ENCODE results near the gene SLC22A23.
"Not testable (repeated sequence)": the region's sequence is repeated elsewhere in the genome, so short reads cannot be mapped to it uniquely, and the experiment has no call there.

The SLC22A23 gene

DNA sequence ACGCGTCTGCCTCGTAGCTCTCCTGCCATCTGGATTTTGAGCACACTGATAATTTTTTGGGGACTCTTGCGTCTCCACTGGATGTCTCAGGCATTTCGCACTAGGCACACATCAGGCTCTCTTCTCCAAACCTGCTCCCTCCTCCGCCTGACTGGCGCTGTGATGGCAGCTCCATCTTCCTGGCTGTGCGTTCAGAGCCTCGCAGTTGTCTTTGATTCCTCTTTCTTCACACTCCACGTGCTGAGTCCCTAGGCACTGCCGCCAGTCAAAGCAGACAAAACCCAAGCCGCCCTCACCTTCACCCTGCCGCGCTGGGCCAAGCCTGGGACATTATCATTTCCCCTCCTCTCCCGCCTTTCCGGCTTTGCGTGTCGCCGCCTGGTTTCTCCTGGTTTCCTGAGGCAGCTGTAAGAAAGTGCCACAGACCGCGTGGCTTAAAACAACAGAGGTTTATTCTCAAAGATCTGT, 197.3 kb downstream of the SLC22A23 start:
- peak; percentile 67 for DNase-seq

DNA sequence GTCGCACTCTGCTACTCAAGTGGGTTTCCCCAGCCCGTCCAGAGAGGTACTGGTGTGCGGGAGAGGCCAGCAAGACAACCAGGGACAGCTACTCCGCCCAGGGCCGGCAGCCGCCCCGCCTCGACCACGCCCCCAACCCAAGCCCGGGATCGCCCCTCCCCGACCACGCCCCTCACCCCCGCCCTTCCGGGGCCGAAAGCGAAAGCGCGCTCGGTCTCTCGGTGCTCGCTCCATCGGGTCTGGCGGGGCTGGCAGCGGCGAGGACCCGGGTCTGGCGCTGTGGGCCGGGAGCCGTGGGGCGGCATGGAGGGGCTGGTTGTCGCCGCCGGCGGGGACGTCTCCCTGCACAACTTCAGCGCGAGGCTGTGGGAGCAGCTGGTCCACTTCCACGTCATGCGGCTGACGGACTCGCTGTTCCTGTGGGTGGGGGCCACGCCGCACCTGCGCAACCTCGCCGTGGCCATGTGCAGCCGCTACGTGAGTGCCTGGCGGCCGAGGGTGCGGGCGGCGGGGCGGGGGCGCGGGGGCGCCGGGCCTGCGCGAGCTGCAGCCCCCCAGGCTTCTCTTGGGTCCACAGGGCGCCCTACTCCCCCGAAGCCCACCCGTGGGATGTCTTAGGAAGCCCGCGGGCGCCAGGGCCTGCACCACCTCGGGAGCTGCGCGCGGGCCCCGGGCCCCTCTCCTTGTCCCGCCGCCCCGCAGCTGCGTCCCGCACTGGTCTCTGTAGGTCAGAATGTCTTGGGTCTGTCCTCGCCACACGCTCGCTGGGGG, 197.9 kb downstream of the SLC22A23 start, which contains the start of gene PSMG4:
Gene PSMG4 (plus strand): TSS at position 228 of the 771 bp plus-strand sequence. CDS start 76 bp downstream, at position 304.
- peak; percentile 94 for DNase-seq

DNA sequence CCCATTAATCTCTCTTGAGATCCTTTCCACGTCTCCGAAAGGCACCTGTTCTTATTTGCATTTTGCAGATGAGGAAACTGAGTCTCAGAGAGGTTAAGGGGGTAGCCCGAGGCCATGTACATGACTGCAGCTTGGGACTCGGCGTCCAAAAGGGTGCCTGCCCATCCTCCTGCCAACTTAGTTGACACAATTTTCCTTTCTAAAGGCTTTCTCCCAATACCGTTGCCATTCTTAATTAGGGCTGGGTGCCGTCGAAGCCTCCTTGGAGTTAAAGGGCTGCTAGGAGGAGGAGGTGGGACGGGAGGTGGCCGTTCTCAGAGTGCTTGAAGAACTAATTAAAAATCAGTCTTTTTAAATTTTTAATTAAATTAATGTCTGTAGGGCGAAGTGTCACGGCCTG, 198.6 kb downstream of the SLC22A23 start:
- no peak for DNase-seq

DNA sequence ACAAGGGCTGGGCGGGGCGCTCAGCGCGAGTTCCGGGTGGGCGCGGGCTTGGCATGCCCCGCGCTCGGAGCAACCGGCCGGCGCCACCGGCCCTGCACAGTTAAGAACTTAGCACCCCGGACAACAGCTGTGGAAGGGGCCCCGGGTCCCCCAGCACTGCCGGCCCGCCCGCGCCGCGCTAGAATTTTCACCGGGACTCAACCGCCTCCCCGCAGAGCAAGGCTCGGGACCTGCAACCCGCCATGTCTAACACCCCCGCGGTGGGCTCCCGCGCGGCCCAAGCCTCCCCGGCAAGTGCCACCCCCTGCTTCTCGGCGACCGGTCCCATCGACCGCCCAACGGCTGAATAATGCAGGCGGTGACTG, 203.3 kb downstream of the SLC22A23 start:
- no peak for DNase-seq

DNA sequence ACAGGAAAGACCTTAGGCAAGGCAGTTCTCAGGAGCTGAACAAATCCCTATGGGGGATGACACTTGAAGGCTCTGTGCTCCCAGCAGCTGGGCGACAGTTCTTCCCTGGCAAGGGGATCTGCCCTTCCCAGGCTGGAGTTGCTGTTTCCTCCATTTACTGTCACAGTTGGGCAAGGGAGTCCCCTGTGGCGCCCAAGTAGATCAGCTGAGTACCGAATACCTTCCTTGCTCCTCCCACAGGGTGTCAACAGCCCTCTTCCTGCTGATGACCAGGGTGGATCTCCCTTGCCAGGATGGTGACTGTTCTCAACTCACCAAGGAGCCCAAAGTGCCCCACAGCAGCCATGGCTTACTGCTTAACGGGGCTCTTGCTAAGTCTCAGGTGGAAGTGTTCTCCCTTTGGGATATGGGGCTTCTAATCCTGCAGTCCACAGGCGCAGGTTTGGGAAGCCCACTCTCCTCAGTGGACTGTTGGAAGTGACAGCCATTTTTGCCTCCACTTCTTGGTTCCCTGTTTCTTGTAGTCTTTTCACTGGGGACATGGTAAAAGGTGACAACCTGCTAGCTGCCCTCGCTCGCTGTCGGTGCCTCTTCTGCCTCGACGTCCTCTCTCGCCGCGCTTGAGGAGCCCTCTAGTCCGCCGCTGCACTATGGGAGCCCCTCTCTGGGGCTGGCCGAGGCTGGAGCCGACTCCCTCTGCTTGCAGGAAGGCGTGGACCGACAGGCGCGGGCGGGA, 203.8 kb downstream of the SLC22A23 start:
- no peak for DNase-seq

DNA sequence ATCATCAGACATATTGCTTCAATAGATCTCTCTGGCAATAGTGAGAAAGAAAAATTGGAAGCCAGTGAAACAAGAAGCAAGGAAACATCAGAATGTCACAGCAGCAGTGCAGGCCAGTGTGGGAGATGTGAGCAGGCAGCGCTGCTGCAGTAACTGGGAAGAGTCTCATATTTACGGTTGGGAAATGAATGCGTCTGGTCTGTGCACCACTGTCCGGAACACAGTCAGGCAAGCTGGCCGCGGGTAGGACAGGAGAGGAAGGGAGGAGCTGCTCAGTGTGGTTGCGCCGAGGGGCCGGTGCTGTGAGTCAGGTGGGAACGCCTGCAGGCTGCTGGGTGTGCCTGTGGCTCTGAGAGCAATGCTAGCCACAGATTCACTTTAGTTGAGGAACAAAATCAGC, 204.5 kb downstream of the SLC22A23 start:
- peak; percentile 41 for DNase-seq

DNA sequence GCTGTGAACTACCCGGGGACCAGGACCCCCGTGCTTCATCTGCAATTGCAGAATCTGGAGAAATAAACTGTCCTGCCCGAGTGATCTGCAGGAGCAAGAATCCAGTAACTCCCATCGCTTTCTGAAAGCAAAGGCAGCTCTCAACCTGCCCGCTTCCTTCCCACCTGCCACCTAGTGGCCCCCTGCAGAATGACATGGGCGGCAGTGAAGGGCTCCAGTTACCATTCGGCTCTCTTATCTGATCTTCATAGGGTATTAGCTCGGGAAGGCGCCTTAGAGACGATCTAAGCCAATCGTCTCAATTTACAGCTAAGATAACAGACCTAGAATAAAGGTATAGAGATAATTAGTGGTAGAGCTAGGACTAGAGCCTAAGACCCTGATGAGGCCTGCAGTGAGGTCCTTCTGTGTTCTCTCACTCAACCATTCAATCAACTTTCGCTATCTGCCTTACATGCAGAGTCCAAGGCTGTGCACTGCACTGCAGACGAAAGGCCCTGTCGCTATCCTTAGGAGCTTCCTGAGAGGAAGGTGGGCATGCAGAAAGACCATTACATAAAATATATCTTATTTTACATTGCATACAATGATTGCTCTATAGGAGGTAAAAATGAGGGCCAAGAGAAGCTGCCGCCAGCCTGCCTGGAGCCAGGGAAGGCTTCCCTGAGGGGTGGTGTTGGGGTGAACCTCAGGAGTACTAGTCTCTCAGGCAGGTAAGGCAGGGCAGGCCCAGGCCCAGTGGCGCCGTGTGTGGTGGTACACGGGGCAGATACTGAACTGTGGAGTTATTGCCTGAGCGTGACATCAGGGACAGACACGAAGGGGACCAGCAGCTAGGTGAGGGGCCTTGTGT, 205.2 kb downstream of the SLC22A23 start:
- DNase-seq, result peak; percentile 94

DNA sequence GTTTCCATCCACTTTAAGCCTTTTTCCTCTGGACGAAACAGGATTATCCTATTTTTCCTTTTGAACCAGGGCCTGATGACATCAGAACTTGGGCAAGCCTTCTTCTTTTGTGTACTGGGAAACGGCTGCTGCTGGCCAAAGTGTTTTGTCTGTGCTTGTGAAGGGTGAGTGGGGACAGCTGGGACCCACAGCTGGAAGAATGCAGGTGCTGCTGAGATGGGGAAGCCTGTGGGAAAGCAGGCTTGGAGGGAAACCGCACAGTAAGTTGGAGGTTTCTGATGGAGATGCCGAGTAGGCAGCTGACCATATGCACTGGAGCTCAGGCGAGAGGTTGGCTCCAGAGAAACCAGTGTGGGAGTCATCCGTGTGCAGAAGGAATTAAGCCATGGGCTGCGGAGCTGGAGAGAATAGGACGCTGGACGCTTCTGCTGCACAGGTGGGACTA, 206.6 kb downstream of the SLC22A23 start:
- no peak for DNase-seq

DNA sequence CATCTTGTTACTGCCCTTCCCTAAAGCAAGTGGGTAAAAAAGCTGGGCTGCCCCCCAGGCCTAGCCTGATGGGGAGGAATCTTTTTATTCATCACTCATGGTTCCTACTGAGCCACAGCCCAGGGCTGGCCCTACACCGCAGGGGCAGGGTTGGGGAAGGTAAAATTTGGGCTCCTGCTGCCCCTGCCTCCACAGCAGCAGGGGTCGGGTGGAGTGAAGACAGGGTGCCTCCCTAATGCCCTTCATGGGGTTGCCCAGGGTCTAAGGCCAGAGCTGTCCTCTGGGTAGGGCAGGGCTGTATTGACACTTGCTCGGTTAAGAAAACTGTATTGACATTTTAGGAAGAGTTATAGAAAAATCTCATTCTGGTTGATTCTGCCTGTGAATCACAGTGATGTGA, 207.0 kb downstream of the SLC22A23 start:
- DNase-seq, result no peak

DNA sequence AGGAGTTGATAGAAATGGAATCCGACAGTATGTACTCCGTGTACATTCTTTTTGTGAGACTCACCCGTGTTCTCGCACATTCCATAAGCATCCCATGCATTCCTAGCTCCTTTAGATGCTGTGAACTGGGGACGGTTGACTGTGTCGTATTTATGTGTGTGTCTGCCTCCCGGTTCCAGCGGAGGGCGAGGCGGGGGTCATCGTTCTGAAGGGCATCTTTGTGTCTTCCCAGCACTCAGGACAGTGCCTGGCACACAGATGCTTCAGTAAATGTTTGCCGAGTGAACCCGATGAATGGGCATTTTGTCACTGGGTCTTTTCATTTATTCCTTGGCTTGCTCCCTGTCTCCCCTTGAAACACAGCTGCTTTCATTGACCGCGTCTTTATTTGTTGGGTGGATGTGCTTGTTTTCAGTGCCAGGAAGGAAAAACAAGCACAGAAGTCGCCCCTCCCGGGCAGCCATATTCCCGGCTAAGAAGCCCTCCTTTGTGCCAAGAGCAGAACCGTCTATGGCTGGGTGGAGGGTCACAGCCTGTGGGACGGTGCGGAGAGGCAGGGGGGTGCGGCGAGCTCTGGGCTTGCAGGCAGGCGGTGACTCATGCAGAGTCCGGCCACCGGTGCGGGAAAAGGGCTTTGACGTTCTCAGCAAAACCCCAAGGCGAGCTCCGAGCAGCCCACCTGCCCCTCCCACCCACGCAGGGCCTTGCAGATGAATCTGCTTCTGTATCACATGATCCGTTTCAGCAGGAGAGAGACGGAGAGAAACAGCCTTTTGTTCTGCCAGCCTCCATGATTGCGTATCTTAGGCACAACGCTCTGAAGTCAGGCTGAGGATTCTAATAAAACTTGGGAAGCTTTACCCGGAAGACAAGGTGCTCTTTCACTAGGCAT, 209.3 kb downstream of the SLC22A23 start:
- DNase-seq, result no peak

DNA sequence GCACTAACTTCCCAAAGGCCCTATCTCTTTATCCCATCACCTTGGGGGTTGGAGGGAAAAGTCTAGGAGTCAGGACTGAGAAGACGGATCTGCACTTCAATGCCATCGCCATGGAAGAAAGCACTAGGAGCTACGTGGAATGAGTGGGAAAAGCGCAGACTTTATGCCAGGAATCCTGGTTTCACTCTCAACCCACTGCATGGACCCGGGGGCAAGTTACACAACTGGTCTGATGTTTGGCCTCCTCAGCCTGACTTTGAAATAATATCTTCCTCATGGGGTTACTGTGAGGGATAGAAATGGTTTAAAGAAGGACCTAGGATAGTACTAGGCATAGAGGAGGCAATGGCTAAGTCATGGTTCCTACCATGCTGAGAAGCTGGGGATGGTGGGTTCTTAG, 211.6 kb downstream of the SLC22A23 start:
- DNase-seq, result no peak

DNA sequence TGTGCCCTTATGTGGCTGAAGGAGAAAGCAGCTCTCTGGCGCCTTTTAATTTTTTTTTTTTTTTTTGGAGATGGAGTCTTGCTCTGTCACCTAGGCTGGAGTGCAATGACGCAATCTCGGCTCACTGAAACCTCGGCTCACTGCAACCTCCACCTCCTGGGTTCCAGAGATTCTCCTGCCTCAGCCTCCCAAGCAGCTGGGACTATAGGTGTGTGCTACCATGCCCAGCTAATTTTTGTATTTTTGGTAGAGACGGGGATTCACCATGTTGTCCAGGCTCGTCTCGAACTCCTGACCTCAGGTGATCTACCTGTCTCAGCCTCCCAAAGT, 212.1 kb downstream of the SLC22A23 start:
- DNase-seq, result not testable (repeated sequence)

DNA sequence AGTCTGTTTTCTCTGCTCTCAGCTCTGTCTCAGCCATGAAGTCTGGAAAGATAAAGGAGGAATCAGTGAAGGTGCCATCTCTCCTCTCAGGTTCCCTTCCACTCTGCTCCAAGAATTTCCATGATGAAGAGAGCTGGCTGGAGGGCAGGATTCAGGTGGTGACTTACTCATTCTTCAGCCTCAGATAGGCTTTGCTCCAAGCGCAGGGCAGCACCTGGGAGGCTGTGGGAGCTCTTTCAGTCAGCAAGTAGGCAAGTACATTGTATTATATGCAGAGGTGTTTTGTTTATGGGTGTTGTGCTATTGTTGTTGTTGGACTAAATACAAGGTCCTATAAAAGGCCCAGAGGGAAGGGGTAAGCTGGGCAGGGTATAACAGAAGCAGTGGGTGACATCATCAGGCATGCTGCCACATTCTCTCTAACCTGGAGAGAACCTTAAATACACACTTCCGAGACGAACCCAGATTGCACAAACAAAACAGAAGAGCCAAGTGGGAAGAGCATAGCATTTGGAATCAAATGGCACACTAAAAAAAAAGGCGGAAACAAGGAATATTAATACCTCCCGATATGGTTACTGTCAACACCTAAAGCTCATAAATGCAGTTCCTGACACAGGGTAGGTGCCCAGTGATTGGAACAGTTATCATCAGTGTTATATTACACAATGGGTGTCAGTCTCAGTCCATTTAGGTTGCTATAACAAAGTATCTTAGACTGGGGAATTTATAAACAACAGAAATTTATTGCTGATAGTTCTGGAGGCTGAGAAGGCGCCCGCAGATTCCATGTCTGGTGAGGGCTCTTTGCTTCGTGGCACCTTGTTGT, 212.6 kb downstream of the SLC22A23 start:
- no peak for DNase-seq

DNA sequence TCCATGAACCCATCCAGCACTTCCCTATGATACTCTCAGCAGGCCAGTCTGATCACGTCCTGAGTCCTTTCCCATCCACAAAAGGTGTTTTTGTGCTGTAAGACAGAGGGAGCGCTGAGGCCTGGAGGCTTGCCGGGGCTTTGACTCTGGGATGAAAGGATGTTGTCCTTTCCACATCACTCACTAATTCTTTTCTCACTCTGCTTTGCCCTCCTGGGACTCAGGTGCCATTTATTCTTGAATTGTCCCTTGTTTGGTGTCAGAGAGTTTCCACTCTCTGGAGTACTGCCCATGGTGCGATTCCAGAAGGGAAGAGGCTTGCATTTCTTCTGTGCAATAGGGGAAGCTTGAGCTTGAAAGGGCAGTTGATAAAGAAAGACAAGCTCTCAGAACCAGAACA, 214.1 kb downstream of the SLC22A23 start:
- DNase-seq, result no peak

DNA sequence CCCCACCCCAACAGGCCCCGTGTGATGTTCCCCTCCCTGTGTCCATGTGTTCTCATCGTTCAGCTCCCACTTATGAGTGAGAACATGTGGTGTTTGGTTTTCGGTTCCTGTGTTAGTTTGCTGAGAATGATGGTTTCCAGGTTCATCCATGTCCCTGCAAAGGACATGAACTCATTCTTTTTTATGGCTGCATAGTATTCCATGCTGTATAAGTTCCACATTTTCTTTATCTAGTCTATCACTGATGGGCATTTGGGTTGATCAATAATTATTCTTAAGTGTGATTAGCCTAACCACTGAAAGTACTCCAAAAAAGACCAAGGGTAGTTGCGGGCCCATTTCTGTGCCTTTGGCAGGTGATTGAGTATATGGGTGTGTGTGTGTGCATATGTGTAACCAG, 215.1 kb downstream of the SLC22A23 start:
- DNase-seq, result not testable (repeated sequence)

DNA sequence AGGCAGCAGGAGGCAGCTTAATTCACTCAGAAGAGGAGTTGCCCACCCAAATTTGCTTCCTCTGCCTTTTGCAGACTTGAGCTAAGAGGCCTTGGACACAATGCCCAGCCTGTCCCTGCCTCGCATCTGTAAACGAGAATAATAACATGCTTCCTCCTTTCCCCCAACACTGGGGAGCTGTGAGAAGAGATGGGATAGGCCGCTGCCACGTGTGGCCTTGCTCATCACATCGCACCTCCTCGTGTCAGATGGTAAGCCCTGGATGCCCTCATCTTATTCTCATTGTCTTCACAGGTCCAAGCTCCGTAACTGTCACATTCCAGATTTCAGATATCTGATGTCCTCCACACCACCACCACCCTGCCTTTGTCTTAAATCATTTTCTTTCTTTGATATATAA, 216.3 kb downstream of the SLC22A23 start:
- DNase-seq, result no peak

DNA sequence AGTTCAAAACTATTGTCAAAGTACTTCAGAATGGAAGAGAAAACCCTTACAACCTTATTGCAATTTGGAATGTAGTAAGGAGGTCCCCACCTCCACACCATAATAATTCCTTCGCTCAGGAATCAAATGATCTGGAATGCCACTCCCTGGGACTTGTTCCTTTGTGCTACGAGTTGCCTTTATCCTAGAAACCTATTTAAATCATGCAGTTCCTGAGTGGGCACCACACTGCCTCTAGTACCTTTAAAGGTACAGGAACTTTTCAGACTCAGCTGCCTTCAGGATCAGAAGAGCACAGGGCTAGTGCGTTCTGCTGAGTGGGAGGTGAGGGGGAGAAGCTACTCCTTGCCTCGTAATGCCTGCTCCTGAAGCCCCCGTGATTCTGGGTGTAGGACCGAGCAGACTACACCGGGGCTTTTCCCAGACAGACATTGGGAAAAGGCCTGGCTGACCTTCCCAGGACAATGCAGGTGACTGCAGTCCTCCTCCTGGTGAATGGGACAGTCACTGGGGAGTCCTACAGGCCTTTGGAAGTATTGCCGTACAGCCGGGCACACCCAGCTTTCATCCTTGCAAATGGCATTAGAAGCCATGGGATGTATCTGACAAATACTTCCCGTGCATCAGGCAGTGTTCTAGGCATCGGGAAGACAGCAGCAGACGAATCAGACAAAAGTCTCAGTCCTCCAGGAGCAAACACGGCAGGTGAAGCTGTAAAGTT, 217.6 kb downstream of the SLC22A23 start:
- no peak for DNase-seq

DNA sequence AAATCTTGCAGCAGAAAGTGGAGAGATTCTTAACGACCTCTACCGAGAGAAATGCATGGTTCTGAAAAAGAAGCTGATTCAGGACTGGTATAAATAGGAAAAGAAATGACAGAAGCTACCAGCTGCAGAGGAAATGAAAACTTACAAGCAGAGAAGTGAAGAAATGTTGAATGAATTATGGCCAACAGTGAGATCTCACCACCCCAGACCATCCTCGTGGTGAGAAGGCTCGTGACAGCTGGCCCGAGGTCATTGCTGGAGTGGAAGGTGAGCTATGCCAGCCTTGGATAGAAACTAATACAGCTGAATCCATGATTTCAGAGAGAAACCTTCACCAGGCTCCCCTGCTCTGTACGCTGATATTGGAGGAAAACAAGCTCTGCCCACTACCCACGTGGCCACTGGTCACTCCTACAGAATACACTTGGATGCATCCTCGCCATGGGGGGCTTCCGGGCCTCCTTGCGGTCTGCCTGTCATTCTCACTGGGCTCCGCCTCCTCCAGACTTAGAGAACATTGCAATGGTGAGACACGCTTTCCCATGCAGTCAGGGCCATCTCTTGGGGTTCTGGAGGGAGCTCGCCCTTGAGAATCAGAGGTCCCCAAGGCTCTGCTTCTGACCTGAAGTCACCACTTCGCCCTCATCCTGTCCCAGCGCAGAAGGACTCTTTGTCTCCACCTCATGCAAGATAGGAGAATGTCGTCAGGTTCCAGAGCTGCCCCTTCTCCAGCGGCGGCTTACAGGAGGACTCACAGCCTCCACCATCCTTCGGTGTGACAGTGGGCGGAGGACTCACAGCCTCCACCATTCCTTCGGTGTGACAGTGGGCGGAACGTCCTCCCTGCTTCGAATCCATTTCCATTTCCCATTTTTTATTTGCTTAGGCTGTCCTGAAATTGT, 218.8 kb downstream of the SLC22A23 start:
- no peak for DNase-seq

DNA sequence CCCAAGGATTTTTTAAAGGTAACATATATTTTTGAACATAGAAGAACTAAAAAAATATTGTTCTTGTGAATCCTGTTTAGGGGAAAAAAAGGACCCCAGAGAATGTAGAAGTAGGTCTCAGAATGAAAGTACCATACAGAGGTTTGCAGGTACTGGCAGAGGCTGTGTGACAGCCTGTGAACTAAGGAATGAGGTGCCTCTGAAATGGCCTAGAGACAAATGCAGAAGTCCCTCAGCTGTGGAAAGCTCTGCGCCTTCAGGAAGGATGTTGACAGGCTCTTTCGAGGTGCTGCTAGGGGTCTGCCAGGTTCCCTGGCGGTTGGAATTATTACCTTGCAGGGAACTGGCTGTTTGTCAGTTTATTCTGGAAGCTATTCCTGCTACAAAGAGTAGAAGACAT, 220.8 kb downstream of the SLC22A23 start:
- no peak for DNase-seq

DNA sequence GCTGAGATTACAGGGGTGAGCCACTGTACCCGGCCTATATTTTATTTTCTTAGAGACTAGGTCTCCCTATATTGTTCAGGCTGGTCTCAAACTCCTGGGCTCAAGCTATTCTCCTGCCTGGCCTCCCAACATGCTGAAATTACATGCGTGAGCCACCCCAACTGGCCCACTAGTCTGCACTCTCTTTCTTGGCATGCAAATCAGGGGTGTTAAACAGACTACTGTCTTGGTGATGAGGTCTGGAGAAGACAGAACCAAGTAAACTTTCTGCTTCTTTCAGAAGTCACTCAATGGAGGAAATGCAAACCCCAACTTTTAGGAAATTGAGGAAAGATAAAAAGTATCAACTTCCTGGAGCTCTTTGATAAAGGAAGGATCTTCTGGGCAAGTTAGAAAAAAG, 221.4 kb downstream of the SLC22A23 start:
- no peak for DNase-seq
